Parathyroid adenoma (tissue), 2 donors: ENCODE measurements around the gene SMCHD1.

Experiments
- H2AFZ ChIP-seq: fragments of 300-600 bp; sonication (generic); one replicate; pipeline ENCODE4 v1.7.0; 2017; ENCODE audit warnings: antibody characterized with exemption, mild to moderate bottlenecking
- H3K27ac ChIP-seq: fragments of 300-600 bp; sonication (generic); one replicate; pipeline ENCODE4 v1.7.0; 2017
- H3K27me3 ChIP-seq: fragments of 300-600 bp; sonication (generic); one replicate; pipeline ENCODE4 v1.7.0; 2017; ENCODE audit warnings: low read length; ENCODE audit not compliant: control insufficient read depth, insufficient read depth
- H3K36me3 ChIP-seq: fragments of 300-600 bp; sonication (generic); one replicate; pipeline ENCODE4 v1.7.0; 2017; ENCODE audit warnings: low read length; ENCODE audit not compliant: control insufficient read depth, insufficient read depth
- H3K4me1 ChIP-seq: fragments of 300-600 bp; sonication (generic); one replicate; pipeline ENCODE4 v1.7.0; 2017; ENCODE audit warnings: control low read depth
- H3K4me2 ChIP-seq: fragments of 300-600 bp; sonication (generic); one replicate; pipeline ENCODE4 v1.7.0; 2017; ENCODE audit warnings: low read length
- H3K4me3 ChIP-seq: fragments of 300-600 bp; sonication (generic); one replicate; pipeline ENCODE4 v1.7.0; 2017; ENCODE audit warnings: low read depth, low read length
- H3K79me2 ChIP-seq: fragments of 300-600 bp; sonication (generic); one replicate; pipeline ENCODE4 v1.7.0; 2017; ENCODE audit warnings: control low read depth
- H3K9ac ChIP-seq: fragments of 300-600 bp; sonication (generic); one replicate; pipeline ENCODE4 v1.7.0; 2017; ENCODE audit warnings: mild to moderate bottlenecking
- H3K9me3 ChIP-seq: fragments of 300-600 bp; sonication (generic); one replicate; pipeline ENCODE4 v1.7.0; 2017; ENCODE audit warnings: low read length; ENCODE audit not compliant: control insufficient read depth
- CTCF ChIP-seq: fragments of 300-600 bp; sonication (generic); IDR thresholded peaks from one replicate; pipeline ENCODE4 v1.7.0; 2017; ENCODE audit warnings: antibody characterized with exemption, mild to moderate bottlenecking
- donor health status: primary hyperparathyroidism.

The SMCHD1 gene

GRCh38 chr18:2692508-2692907, 37.0 kb downstream of the SMCHD1 start:
- H3K4me1 ChIP-seq = no peaks in the 10 kb centered on the region
- H3K9me3 ChIP-seq = no peaks in the 10 kb centered on the region
- no peak overlapping the region for H3K9ac ChIP-seq
- no peak for TF ChIP-seq CTCF
- H3K36me3 ChIP-seq = no peaks in the 10 kb centered on the region
- H3K27ac ChIP-seq = no peak overlapping the region
- H3K4me3 ChIP-seq = no peak overlapping the region
- H3K79me2 ChIP-seq = peaks cover 7% of the 10 kb centered on the region
- H3K27me3 ChIP-seq = no peaks in the 10 kb centered on the region
- no peak overlapping the region for H3K4me2 ChIP-seq
- no peak overlapping the region for H2AFZ ChIP-seq

DNA sequence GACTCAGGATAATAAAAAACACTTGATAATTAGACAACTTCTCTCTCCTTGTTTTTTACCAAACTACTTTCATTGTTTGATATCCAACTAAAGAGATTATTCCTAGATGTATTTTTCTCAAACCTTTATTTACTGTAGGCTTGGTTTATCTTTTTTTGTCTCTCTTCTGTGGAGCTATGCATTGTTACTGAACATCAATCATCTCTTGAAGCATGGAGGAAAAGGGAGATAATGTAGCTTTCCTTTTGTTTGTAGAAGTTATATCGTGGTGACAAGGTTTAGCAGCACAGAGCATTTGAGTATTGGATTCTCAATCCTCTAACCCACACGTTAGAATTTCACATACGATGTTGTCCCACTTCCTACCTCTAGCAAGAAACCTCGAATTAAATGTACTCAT, 41.7 kb downstream of the SMCHD1 start:
- no peaks in the 10 kb centered on the region for H3K27me3 ChIP-seq
- no peak overlapping the region for H3K27ac ChIP-seq
- no peak overlapping the region for H3K4me2 ChIP-seq

DNA sequence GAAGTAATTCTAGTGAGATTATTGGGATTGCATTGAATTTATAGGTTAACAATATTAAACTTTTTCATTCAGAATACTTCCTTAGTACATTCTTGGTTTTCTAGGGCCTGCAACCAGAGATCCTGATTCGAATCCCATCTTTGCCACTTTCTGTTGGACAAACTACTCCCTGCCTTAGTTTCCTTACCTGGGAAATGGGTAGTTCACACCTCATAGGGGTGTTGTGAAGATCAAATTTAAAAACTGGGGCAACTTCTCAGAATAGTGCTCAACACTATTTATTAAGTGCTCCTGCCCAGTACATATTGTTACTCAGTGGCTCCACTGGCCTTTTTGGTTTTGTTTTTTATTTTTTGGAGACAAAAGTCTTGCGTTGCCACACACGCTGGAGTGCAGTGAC, 43.5 kb downstream of the SMCHD1 start:
- no peak for TF ChIP-seq CTCF
- peaks cover 3% of the 10 kb centered on the region for H3K79me2 ChIP-seq
- no peak overlapping the region for H3K4me3 ChIP-seq
- H3K36me3 ChIP-seq = no peaks in the 10 kb centered on the region
- no peaks in the 10 kb centered on the region for H3K9me3 ChIP-seq
- no peaks in the 10 kb centered on the region for H3K4me1 ChIP-seq
- no peaks in the 10 kb centered on the region for H3K27me3 ChIP-seq
- no peak overlapping the region for H3K9ac ChIP-seq
- no peak overlapping the region for H2AFZ ChIP-seq
- H3K27ac ChIP-seq = no peak overlapping the region
- H3K4me2 ChIP-seq = no peak overlapping the region

More for the DNA sequence above, 41.7 kb downstream of the SMCHD1 start:
- Histone ChIP-seq H3K9me3 (no peaks in the 10 kb centered on the region), H3K79me2 (peaks cover 6% of the 10 kb centered on the region), H3K4me3 (no peak overlapping the region), H3K4me1 (no peaks in the 10 kb centered on the region), H2AFZ (no peak overlapping the region), H3K36me3 (no peaks in the 10 kb centered on the region), H3K9ac (no peak overlapping the region)
- no peak for TF ChIP-seq CTCF

GRCh38 chr18:2704541-2704940, 49.0 kb downstream of the SMCHD1 start:
- Histone ChIP-seq H3K9ac (no peak overlapping the region), H3K27ac (no peak overlapping the region), H3K4me2 (no peak overlapping the region), H2AFZ (no peak overlapping the region), H3K36me3 (no peaks in the 10 kb centered on the region), H3K79me2 (peaks cover 3% of the 10 kb centered on the region), H3K27me3 (no peaks in the 10 kb centered on the region), H3K9me3 (no peaks in the 10 kb centered on the region), H3K4me3 (no peak overlapping the region), H3K4me1 (no peaks in the 10 kb centered on the region)
- TF ChIP-seq CTCF = no peak

GRCh38 chr18:2706903-2707302, 51.4 kb downstream of the SMCHD1 start:
- Histone ChIP-seq H3K27me3 (no peaks in the 10 kb centered on the region), H3K27ac (no peak overlapping the region), H3K4me2 (no peak overlapping the region), H3K36me3 (no peaks in the 10 kb centered on the region), H2AFZ (no peak overlapping the region), H3K4me3 (no peak overlapping the region), H3K79me2 (peaks cover 5% of the 10 kb centered on the region), H3K4me1 (no peaks in the 10 kb centered on the region), H3K9me3 (no peaks in the 10 kb centered on the region), H3K9ac (no peak overlapping the region)
- TF ChIP-seq CTCF = no peak
